Heart right ventricle (tissue), 16 donors: Measurements from ENCODE around the gene RNF11. TPM values are rescaled to one million over a fixed set of nuclear protein-coding genes. Genes with fewer than 3 reads are reported as not detected.

Source experiments
- ATAC-seq, 8 donors: fragments of 200-7000 bp; cut with Tn5 transposase; one replicate each; pipeline ENCODE4 v1.9.1; 2020; ENCODE audit warnings: mild to moderate bottlenecking in 8 of 8, moderate library complexity in 8 of 8, moderate number of reproducible peaks in 1 of 8
- DNase-seq, 2 donors: peaks; one replicate each; pipeline ENCODE4 v3.0.0-alpha.2; 2020
- H3K27ac ChIP-seq, 10 donors: fragments of 200-600 bp; sonication (generic) in 2 of 10; one replicate each; pipeline versions ENCODE4 v1.5.0 to v1.8.0; 2020 to 2022; ENCODE audit warnings: mild to moderate bottlenecking in 3 of 10
- H3K27me3 ChIP-seq, 7 donors: fragments of 200-600 bp; one replicate each; pipeline ENCODE4 v1.8.0; 2021 to 2022; ENCODE audit warnings: mild to moderate bottlenecking in 2 of 7
- H3K36me3 ChIP-seq, 9 donors: fragments of 200-600 bp; sonication (generic) in 1 of 9; one replicate each; pipeline versions ENCODE4 v1.5.0 to v1.8.0; 2020 to 2022; ENCODE audit warnings: mild to moderate bottlenecking in 2 of 9
- H3K4me1 ChIP-seq, 9 donors: fragments of 200-600 bp; sonication (generic) in 1 of 9; one replicate each; pipeline versions ENCODE4 v1.5.0 to v1.8.0; 2020 to 2022; ENCODE audit warnings: mild to moderate bottlenecking in 4 of 9
- H3K4me3 ChIP-seq, 10 donors: fragments of 200-600 bp; sonication (generic) in 2 of 10; one replicate each; pipeline versions ENCODE4 v1.5.0 to v1.8.0; 2020 to 2022; ENCODE audit warnings: mild to moderate bottlenecking in 7 of 10, moderate library complexity in 2 of 10
- H3K9me3 ChIP-seq, 11 donors: fragments of 200-600 bp in 10 of 11; sonication (generic) in 2 of 11; one replicate each; pipeline versions ENCODE4 v1.5.0 to v1.8.0; 2013 to 2022; ENCODE audit warnings: mild to moderate bottlenecking in 2 of 11, control low read depth in 1 of 11, moderate library complexity in 1 of 11
- WGBS, 2 donors: extraction: QIAGEN DNeasy Blood & Tissue Kit; methylation state at CpG; one replicate each; pipeline ENCODE4 v1.1.7; 2013; ENCODE audit warnings: inconsistent platforms in 1 of 2; 5-methylcytosine and 5-hydroxymethylcytosine counted together
- intact Hi-C, 10 donors: fragments of 100-400 bp; cut with DNase I; formaldehyde crosslinking; loops; one replicate each; pipeline versions ENCODE4 v1.11.1 to v1.14.2; 2022
- polyA plus RNA-seq, 2 donors: library from polyadenylated mRNA; stranded (reverse); fragments of 200-250 nt; gene quantifications; one replicate each; pipeline ENCODE4 v1.2.3, GENCODE V29; 2013
- total RNA-seq, 10 donors: library from RNA; stranded (reverse); fragmentation: NEBNext Ultra II Directional in 3 of 10; extraction: Animal tissue kit (Norgen Biotek cat#: 25700) in 3 of 10; gene quantifications; one replicate each; pipeline versions ENCODE4 v1.2.1 to v1.2.4, GENCODE V29; 2021 to 2023
- TF ChIP-seq, protein P1 (sequence below), 9 donors: fragments of 200-600 bp; sonication (generic) in 2 of 9; IDR thresholded peaks; one replicate each; pipeline versions ENCODE4 v1.5.0 to v1.8.0; 2021 to 2022; ENCODE audit warnings: antibody characterized with exemption in 9 of 9, mild to moderate bottlenecking in 5 of 9, moderate library complexity in 1 of 9
- donor health status: Arrhythmogenic right ventricular cardiomyopathy.
- donor health status: ischemic (EF 13 %, LVEDD 7.1; RV severe dilation, severe dysfunction).
- donor health status: healthy with polysubstance abuse.
- donor health status: DM: no; HTN: yes; CAD: no.
- donor health status: DM: no; HTN: no; CAD: no.
- donor health status: ischemic (EF 25% LVEDD 6.9; RV normal size, moderate dysfunction).
- donor health status: ischemic (EF 25% LVEDD 5.7; RV mildly dilated, moderate dysfunction).
- donor health status: healthy.
- donor health status: DM: yes; HTN: yes; CAD: no.
- donor health status: Ischemic cardiomyopathy.
- donor health status: ischemic (EF 35%, LVEDD 5.7; RV mildly dilated, moderate dysfunction).
- donor health status: nonischemic (EF 11% LVEDD 7.7; RV severe dilation, severe dysfunction).
- donor health status: DM: yes; HTN: yes; CAD: no.
- donor health status: PGD.
- donor health status: ischemic (EF 29% LVEDD 5.4; RV normal size, mild dysfunction).
- donor health status: nonischemic (EF 23%, LVEDD 6.1; RV moderate dilation, normal function).

Gene RNF11
- total and polyA plus RNA-seq, 12 donors = 33.5 to 157 (median 114) TPM

DNA sequence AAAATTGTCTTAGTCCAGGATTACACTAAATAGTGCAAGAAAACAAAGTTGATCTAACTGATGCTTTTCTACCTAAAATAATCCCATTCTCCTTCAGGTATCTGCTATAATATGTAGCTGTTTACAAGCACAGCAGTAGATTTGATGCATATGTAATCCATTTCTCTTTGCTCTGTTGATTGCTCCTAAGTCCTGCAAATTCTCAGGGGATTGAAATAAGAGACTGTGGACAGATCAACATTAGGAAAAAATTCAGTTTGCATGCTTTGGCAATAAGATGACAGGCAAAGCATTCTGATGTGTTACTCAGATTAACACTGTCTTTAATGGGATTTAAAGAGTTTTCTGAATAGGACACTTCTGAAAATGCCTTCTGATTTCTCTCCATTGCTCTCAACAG is 34.7 kb downstream of the RNF11 start:
- Histone ChIP-seq H3K9me3 (no peaks in the 10 kb centered on the region), H3K4me1 (peaks cover 0 to 50% (median 41%) of the 10 kb centered on the region in 9 donors), H3K4me3 (no peak overlapping the region), H3K27me3 (no peaks in the 10 kb centered on the region), H3K36me3 (peaks cover 0 to 58% (median 0%) of the 10 kb centered on the region in 9 donors), H3K27ac (no peak overlapping the region)
- ATAC-seq = no peak
- intact Hi-C loops = no loop called here
- no peak for DNase-seq
- TF ChIP-seq, protein P1, sequence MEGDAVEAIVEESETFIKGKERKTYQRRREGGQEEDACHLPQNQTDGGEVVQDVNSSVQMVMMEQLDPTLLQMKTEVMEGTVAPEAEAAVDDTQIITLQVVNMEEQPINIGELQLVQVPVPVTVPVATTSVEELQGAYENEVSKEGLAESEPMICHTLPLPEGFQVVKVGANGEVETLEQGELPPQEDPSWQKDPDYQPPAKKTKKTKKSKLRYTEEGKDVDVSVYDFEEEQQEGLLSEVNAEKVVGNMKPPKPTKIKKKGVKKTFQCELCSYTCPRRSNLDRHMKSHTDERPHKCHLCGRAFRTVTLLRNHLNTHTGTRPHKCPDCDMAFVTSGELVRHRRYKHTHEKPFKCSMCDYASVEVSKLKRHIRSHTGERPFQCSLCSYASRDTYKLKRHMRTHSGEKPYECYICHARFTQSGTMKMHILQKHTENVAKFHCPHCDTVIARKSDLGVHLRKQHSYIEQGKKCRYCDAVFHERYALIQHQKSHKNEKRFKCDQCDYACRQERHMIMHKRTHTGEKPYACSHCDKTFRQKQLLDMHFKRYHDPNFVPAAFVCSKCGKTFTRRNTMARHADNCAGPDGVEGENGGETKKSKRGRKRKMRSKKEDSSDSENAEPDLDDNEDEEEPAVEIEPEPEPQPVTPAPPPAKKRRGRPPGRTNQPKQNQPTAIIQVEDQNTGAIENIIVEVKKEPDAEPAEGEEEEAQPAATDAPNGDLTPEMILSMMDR (IDR thresholded peaks at IDR 0.05) = no peak

DNA sequence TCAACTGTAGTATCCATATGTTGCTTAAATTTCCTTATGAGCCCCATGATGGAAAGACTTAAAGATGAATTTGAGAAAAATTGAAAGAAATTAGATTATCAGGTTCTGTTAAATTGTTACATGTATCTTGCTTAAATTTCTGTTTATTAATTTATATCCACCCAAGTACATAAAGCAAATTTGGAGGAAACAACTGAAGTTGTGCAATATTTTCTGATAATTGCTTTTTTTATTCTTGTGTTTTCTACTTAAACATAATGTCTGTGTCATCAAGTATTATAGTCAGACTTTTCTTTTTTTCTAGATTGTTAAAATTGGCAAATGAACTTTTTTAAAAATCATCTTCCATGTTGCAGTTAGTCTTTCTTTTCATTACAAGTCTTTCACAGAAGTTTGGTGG is 36.8 kb downstream of the RNF11 start:
- intact Hi-C loops = no loop called here
- ATAC-seq (no peak), DNase-seq (no peak)
- TF ChIP-seq, protein P1 (IDR thresholded peaks at IDR 0.05) = no peak
- H3K36me3 ChIP-seq = peaks cover 0 to 75% (median 0%) of the 10 kb centered on the region in 9 donors
- no peak overlapping the region for H3K4me3 ChIP-seq
- peaks cover 0 to 32% (median 22%) of the 10 kb centered on the region in 9 donors for H3K4me1 ChIP-seq
- H3K27ac ChIP-seq = no peak overlapping the region
- H3K27me3 ChIP-seq = no peaks in the 10 kb centered on the region
- H3K9me3 ChIP-seq = no peaks in the 10 kb centered on the region

DNA sequence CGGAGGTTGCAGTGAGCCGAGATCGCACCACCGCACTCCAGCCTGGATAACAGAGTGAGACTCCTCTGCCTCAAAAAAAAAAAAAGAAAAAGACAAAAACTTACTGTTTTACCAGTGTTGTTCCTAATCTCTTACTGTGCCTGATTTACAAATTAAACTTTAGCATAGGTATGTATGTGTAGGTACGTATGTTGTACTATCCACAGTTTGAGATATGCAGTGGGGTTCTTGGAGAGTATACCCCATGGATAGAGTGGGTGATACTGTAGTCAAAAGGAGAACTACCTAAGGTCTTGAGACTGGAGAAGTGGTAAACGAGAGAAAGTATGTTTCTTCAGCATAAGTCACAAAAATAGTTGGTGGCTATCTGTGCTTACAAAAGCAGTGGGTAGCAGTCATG is 38.6 kb downstream of the RNF11 start:
- TF ChIP-seq, protein P1 (IDR thresholded peaks at IDR 0.05) = no peak
- Histone ChIP-seq H3K9me3 (no peaks in the 10 kb centered on the region), H3K27me3 (no peaks in the 10 kb centered on the region), H3K4me1 (peaks cover 0 to 14% (median 6%) of the 10 kb centered on the region in 9 donors), H3K27ac (no peak overlapping the region), H3K4me3 (no peak overlapping the region), H3K36me3 (peaks cover 0 to 83% (median 0%) of the 10 kb centered on the region in 9 donors)
- ATAC-seq (no peak), DNase-seq (no peak)
- intact Hi-C loops = no loop called here
- WGBS, 2 donors = 96% methylated on average over 6 of the region's 6 CpGs

DNA sequence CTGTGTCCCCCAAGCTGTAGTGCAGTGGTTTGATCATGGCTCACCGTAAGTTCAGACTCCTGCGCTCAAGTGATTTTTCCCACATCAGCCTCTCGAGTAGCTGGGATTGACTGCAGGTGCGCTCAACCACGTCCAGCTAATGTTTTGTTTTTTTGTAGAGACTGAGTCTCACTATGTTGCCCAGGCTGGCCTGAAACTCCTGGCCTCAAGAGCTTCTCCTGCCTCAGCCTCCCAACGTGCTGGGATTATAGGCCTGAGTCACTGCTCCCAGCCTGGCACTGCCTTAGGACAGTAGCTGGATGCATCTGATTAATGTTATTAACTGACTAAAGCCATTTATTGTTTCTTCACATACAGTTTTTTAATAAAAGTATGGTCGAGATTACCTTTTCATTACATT is 40.2 kb downstream of the RNF11 start:
- H3K9me3 ChIP-seq = no peaks in the 10 kb centered on the region
- ATAC-seq (no peak), DNase-seq (no peak)
- no peaks in the 10 kb centered on the region for H3K27me3 ChIP-seq
- H3K36me3 ChIP-seq = peaks cover 0 to 74% (median 0%) of the 10 kb centered on the region in 9 donors
- TF ChIP-seq, protein P1 (IDR thresholded peaks at IDR 0.05) = no peak
- 89 to 92% methylated on average over 7 of the region's 7 CpGs for WGBS, 2 donors
- H3K4me1 ChIP-seq = peaks cover 0 to 7% (median 0%) of the 10 kb centered on the region in 9 donors
- no peak overlapping the region for H3K27ac ChIP-seq
- intact Hi-C loops = no loop called here
- H3K4me3 ChIP-seq = no peak overlapping the region
